Chondrocyte (in vitro differentiated cells): Measurements from ENCODE around the gene TMED7. TPM values are rescaled to one million over a fixed set of nuclear protein-coding genes. Genes with fewer than 3 reads are reported as not detected.

Experiments
- DNase-seq: peaks from one replicate; pipeline ENCODE4 v3.0.0; 2021; ENCODE audit warnings: mixed read lengths, low spot score
- H3K27ac Mint-ChIP-seq: one replicate; pipeline ENCODE4 v1.8.0; 2021; ENCODE audit warnings: mild to moderate bottlenecking, moderate library complexity, mixed read lengths; ENCODE audit not compliant: unreplicated experiment
- H3K27me3 Mint-ChIP-seq: 2 replicates; pipeline ENCODE4 v1.8.0; 2021; ENCODE audit warnings: low read depth, mixed read lengths
- H3K36me3 Mint-ChIP-seq: 2 replicates; pipeline ENCODE4 v1.8.0; 2021; ENCODE audit warnings: low read depth, mixed read lengths
- H3K4me1 Mint-ChIP-seq: 2 replicates; pipeline ENCODE4 v1.8.0; 2021; ENCODE audit warnings: low read depth, mild to moderate bottlenecking, mixed read lengths
- H3K4me3 Mint-ChIP-seq: one replicate; pipeline ENCODE4 v1.8.0; 2021; ENCODE audit warnings: mild to moderate bottlenecking, moderate library complexity, mixed read lengths; ENCODE audit not compliant: unreplicated experiment
- H3K9me3 Mint-ChIP-seq: 2 replicates; pipeline ENCODE4 v1.8.0; 2021; ENCODE audit warnings: low read depth, mixed read lengths
- total RNA-seq: library from RNA; stranded (reverse); gene quantifications from 3 replicates; pipeline ENCODE4 v1.2.1, GENCODE V29; 2021
- TF ChIP-seq, protein P1 (sequence below): fragments of 200-600 bp; sonication (generic); IDR thresholded peaks from 2 replicates; pipeline ENCODE4 v1.5.0; 2021; ENCODE audit warnings: antibody characterized with exemption, mild to moderate bottlenecking, moderate library complexity

The TMED7 gene
- total RNA-seq, 1 donor from 2014 or later: 132 TPM

- Mint-ChIP-seq H3K4me3 (no peak overlapping the region), H3K9me3 (peaks cover 20% of the 10 kb centered on the region), H3K36me3 (no peaks in the 10 kb centered on the region), H3K4me1 (peaks cover 5% of the 10 kb centered on the region), H3K27me3 (peaks cover 3% of the 10 kb centered on the region), H3K27ac (no peak overlapping the region)
- no peak for DNase-seq
- TF ChIP-seq, protein P1, sequence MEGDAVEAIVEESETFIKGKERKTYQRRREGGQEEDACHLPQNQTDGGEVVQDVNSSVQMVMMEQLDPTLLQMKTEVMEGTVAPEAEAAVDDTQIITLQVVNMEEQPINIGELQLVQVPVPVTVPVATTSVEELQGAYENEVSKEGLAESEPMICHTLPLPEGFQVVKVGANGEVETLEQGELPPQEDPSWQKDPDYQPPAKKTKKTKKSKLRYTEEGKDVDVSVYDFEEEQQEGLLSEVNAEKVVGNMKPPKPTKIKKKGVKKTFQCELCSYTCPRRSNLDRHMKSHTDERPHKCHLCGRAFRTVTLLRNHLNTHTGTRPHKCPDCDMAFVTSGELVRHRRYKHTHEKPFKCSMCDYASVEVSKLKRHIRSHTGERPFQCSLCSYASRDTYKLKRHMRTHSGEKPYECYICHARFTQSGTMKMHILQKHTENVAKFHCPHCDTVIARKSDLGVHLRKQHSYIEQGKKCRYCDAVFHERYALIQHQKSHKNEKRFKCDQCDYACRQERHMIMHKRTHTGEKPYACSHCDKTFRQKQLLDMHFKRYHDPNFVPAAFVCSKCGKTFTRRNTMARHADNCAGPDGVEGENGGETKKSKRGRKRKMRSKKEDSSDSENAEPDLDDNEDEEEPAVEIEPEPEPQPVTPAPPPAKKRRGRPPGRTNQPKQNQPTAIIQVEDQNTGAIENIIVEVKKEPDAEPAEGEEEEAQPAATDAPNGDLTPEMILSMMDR: no peak
Observed at GRCh38 chr5:115661563-115661962, 35.7 kb upstream of the TMED7 start.

GRCh38 chr5:115661101-115661500 lies 35.3 kb upstream of the TMED7 start:
- TF ChIP-seq, protein P1: no peak
- peaks cover 16% of the 10 kb centered on the region for H3K9me3 Mint-ChIP-seq
- H3K4me3 Mint-ChIP-seq: no peak overlapping the region
- no peak overlapping the region for H3K27ac Mint-ChIP-seq
- no peaks in the 10 kb centered on the region for H3K36me3 Mint-ChIP-seq
- DNase-seq: no peak
- H3K27me3 Mint-ChIP-seq: peaks cover 3% of the 10 kb centered on the region
- H3K4me1 Mint-ChIP-seq: peaks cover 5% of the 10 kb centered on the region

DNA sequence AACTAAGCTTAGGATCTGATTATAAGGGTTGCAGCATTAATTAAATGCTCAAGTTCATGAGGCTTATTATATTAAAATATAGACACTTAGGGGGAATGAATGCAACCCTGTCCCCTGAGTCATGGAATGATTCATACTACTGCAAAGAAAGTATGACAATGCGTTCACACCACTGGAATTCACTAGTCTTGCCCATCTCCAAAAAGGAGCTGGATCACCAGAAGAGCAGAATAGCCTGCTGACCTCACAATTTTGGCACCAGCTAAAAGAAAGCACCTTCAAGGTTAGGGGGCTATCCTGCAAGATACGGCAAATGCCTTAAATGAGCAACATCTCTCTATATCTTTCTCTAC lies 32.0 kb upstream of the TMED7 start:
- Mint-ChIP-seq H3K4me1 (peaks cover 5% of the 10 kb centered on the region), H3K27ac (no peak overlapping the region), H3K9me3 (peaks cover 15% of the 10 kb centered on the region), H3K4me3 (no peak overlapping the region), H3K27me3 (peaks cover 3% of the 10 kb centered on the region), H3K36me3 (no peaks in the 10 kb centered on the region)
- TF ChIP-seq, protein P1: no peak
- DNase-seq: no peak

- no peak for DNase-seq
- H3K27me3 Mint-ChIP-seq: peaks cover 1% of the 10 kb centered on the region
- H3K4me3 Mint-ChIP-seq: no peak overlapping the region
- H3K36me3 Mint-ChIP-seq: no peaks in the 10 kb centered on the region
- peaks cover 5% of the 10 kb centered on the region for H3K4me1 Mint-ChIP-seq
- peaks cover 15% of the 10 kb centered on the region for H3K9me3 Mint-ChIP-seq
- TF ChIP-seq, protein P1: no peak
- H3K27ac Mint-ChIP-seq: no peak overlapping the region
Observed at GRCh38 chr5:115657125-115657880, 31.5 kb upstream of the TMED7 start.

DNA sequence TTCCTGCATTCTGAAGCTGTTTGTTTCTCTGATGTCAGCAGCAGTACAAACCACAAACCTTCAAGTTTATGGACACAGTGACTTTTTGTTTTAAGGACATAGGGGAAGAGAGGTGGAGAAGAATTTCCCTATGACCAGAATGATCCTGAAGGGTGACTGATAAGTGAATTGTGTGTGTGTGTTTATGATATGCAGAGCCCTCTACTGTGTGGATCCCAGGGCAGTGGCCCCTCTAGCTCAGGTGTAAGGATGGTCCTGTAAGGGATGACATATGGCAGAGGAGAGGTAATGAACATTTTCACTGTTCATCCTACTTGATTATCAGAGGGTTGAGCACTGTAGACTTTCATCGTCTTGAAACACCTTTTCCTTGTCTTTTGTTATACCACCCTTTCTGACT lies 30.6 kb upstream of the TMED7 start:
- no peak overlapping the region for H3K4me3 Mint-ChIP-seq
- H3K36me3 Mint-ChIP-seq: no peaks in the 10 kb centered on the region
- no peak overlapping the region for H3K27ac Mint-ChIP-seq
- peaks cover 3% of the 10 kb centered on the region for H3K4me1 Mint-ChIP-seq
- peaks cover 15% of the 10 kb centered on the region for H3K9me3 Mint-ChIP-seq
- no peaks in the 10 kb centered on the region for H3K27me3 Mint-ChIP-seq
- DNase-seq: no peak
- TF ChIP-seq, protein P1: no peak
